ENCODE results near the gene CCDC91.

DNA sequence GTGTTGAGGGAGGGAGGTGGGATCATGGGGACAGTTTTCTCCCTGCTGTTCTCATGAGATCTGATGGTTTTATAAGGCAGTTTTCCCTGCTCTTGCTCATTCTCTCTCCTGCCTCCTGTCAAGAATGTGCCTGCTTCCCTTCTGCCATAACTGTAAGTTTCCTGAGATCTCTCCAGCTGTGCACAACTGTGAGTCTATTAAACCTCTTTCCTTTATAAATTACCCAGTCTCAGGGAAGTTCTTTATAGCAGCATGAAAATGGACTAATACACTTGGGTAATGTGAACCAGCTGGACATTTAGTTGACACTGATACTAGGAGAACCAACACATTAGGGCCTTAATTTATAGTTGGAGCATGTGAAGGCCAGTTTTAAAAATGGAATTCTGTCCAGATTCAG lies 12.4 kb upstream of the CCDC91 start:
- TF ChIP-seq TAF1 (IDR thresholded peaks at IDR 0.05; ENCODE audit: borderline replicate concordance, insufficient read depth, low read length) (no peak), FOXP2 (optimal IDR thresholded peaks at IDR 0.05; ENCODE audit: borderline replicate concordance, extremely low read depth, extremely low read length, insufficient read depth) (no peak)
- TF ChIP-seq, protein P1, sequence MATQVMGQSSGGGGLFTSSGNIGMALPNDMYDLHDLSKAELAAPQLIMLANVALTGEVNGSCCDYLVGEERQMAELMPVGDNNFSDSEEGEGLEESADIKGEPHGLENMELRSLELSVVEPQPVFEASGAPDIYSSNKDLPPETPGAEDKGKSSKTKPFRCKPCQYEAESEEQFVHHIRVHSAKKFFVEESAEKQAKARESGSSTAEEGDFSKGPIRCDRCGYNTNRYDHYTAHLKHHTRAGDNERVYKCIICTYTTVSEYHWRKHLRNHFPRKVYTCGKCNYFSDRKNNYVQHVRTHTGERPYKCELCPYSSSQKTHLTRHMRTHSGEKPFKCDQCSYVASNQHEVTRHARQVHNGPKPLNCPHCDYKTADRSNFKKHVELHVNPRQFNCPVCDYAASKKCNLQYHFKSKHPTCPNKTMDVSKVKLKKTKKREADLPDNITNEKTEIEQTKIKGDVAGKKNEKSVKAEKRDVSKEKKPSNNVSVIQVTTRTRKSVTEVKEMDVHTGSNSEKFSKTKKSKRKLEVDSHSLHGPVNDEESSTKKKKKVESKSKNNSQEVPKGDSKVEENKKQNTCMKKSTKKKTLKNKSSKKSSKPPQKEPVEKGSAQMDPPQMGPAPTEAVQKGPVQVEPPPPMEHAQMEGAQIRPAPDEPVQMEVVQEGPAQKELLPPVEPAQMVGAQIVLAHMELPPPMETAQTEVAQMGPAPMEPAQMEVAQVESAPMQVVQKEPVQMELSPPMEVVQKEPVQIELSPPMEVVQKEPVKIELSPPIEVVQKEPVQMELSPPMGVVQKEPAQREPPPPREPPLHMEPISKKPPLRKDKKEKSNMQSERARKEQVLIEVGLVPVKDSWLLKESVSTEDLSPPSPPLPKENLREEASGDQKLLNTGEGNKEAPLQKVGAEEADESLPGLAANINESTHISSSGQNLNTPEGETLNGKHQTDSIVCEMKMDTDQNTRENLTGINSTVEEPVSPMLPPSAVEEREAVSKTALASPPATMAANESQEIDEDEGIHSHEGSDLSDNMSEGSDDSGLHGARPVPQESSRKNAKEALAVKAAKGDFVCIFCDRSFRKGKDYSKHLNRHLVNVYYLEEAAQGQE (IDR thresholded peaks at IDR 0.05; ENCODE audit: insufficient read depth in 1 of 2, low read depth in 2 of 2, low read length in 2 of 2) = no peak

Data from PFSK-1 (cell line).